ENCODE data around the gene GDPD5. TPM values are rescaled to one million over a fixed set of nuclear protein-coding genes. Genes with fewer than 3 reads are reported as not detected.

The GDPD5 gene
- total and polyA plus RNA-seq, 2 donors (not counting 1 experiment from before 2014, with no cell fraction given), result 59.1 to 102 TPM

GRCh38 chr11:75428989-75429640 lies 96.6 kb downstream of the GDPD5 start:
- peaks cover 0 to 11% (median 0%) of the 10 kb centered on the region in 3 donors for H3K9me3 ChIP-seq (ENCODE audit: control extremely low read depth in 1 of 3, control insufficient read depth in 2 of 3, insufficient read depth in 1 of 3, low read length in 2 of 3)
- no peaks in the 10 kb centered on the region for H3K36me3 ChIP-seq (replicated peaks in 1 of 2; ENCODE audit: control extremely low read depth in 1 of 2, control insufficient read depth in 1 of 2, extremely low read depth in 1 of 2, insufficient read depth in 2 of 2, low read length in 1 of 2)
- TF ChIP-seq EZH2 (IDR thresholded peaks at IDR 0.05; ENCODE audit: borderline replicate concordance, insufficient read depth, low read depth, low read length, poor library complexity, severe bottlenecking), result no peak
- no peak for TF ChIP-seq CTCF (IDR thresholded peaks at IDR 0.05)
- Mint-ChIP-seq H3K4me3 (peak overlapping the region; percentile 83), H3K9me3 (ENCODE audit: insufficient read depth) (no peaks in the 10 kb centered on the region), H3K27me3 (peaks cover 48% of the 10 kb centered on the region), H3K4me1 (peaks cover 26% of the 10 kb centered on the region), H3K27ac (peak overlapping the region; percentile 51)
- peaks cover 0 to 59% (median 28%) of the 10 kb centered on the region in 4 experiments for H3K27me3 ChIP-seq (replicated peaks in 1 of 4; ENCODE audit: control extremely low read depth in 1 of 4, control insufficient read depth in 3 of 4, insufficient read depth in 4 of 4, low read length in 3 of 4)
- peak overlapping the region; percentile 80 for H3K4me2 ChIP-seq (replicated peaks; ENCODE audit: low read depth, low read length, poor library complexity, severe bottlenecking)
- ATAC-seq (ENCODE audit: low read depth) (no peak), DNase-seq (no peak)
- no peak overlapping the region for H3K4me3 ChIP-seq (ENCODE audit: control extremely low read depth in 1 of 5, extremely low read depth in 1 of 5, insufficient read depth in 1 of 5, low read depth in 2 of 5, low read length in 4 of 5)
- intact Hi-C loops (cut with micrococcal nuclease), result no loop called here
- CTCF ChIA-PET, result interaction anchor here (1.1 to 1.6 kb wide), 2 partner anchors 16 to 29 kb away, joined by 4 to 5 read pairs; no protein-coding TSS in a partner anchor
- WGBS (ENCODE audit: insufficient coverage), result 61% methylated on average over 13 of the region's 16 CpGs
- H3K27ac ChIP-seq (ENCODE audit: low read length in 2 of 2), result no peak overlapping the region
- H3K79me2 ChIP-seq (ENCODE audit: control insufficient read depth, insufficient read depth, low read length), result no peaks in the 10 kb centered on the region
- POLR2A ChIA-PET, result interaction anchor here (1.0 kb wide), 1 partner anchor 340 kb away, joined by 8 read pairs; no protein-coding TSS in a partner anchor
- no peaks in the 10 kb centered on the region for H4K20me1 ChIP-seq (ENCODE audit: control insufficient read depth, insufficient read depth, low read length, poor library complexity, severe bottlenecking)
- H3K9ac ChIP-seq (ENCODE audit: low read length), result no peak overlapping the region
- H2AFZ ChIP-seq (ENCODE audit: insufficient read depth, low read depth, low read length, poor library complexity, severe bottlenecking), result no peak overlapping the region
- H3K4me1 ChIP-seq (ENCODE audit: control insufficient read depth in 2 of 2, insufficient read depth in 2 of 2, low read length in 2 of 2), result peaks cover 22 to 28% of the 10 kb centered on the region in 2 donors

GRCh38 chr11:75428281-75428724 lies 97.4 kb downstream of the GDPD5 start:
- Histone ChIP-seq H3K9ac (ENCODE audit: low read length) (no peak overlapping the region), H3K4me1 (ENCODE audit: control insufficient read depth in 2 of 2, insufficient read depth in 2 of 2, low read length in 2 of 2) (peaks cover 22 to 28% of the 10 kb centered on the region in 2 donors), H4K20me1 (ENCODE audit: control insufficient read depth, insufficient read depth, low read length, poor library complexity, severe bottlenecking) (no peaks in the 10 kb centered on the region), H3K79me2 (ENCODE audit: control insufficient read depth, insufficient read depth, low read length) (no peaks in the 10 kb centered on the region), H3K4me3 (ENCODE audit: control extremely low read depth in 1 of 5, extremely low read depth in 1 of 5, insufficient read depth in 1 of 5, low read depth in 2 of 5, low read length in 4 of 5) (peak overlapping the region in 4 of 5 experiments; percentile 23 to 49 (median 40)), H3K27me3 (replicated peaks in 1 of 4; ENCODE audit: control extremely low read depth in 1 of 4, control insufficient read depth in 3 of 4, insufficient read depth in 4 of 4, low read length in 3 of 4) (peaks cover 0 to 54% (median 27%) of the 10 kb centered on the region in 4 experiments), H3K27ac (ENCODE audit: low read length in 2 of 2) (no peak overlapping the region), H3K4me2 (replicated peaks; ENCODE audit: low read depth, low read length, poor library complexity, severe bottlenecking) (peak overlapping the region; percentile 57), H2AFZ (ENCODE audit: insufficient read depth, low read depth, low read length, poor library complexity, severe bottlenecking) (no peak overlapping the region), H3K9me3 (ENCODE audit: control extremely low read depth in 1 of 3, control insufficient read depth in 2 of 3, insufficient read depth in 1 of 3, low read length in 2 of 3) (peaks cover 0 to 11% (median 0%) of the 10 kb centered on the region in 3 donors), H3K36me3 (replicated peaks in 1 of 2; ENCODE audit: control extremely low read depth in 1 of 2, control insufficient read depth in 1 of 2, extremely low read depth in 1 of 2, insufficient read depth in 2 of 2, low read length in 1 of 2) (no peaks in the 10 kb centered on the region)
- Mint-ChIP-seq H3K4me1 (peaks cover 26% of the 10 kb centered on the region), H3K27me3 (peaks cover 46% of the 10 kb centered on the region), H3K4me3 (peak overlapping the region; percentile 83), H3K27ac (no peak overlapping the region), H3K9me3 (ENCODE audit: insufficient read depth) (no peaks in the 10 kb centered on the region)
- 17% methylated on average over 30 of the region's 32 CpGs for WGBS (ENCODE audit: insufficient coverage)
- ATAC-seq (ENCODE audit: low read depth) (peak; percentile 71), DNase-seq (peak; percentile 78)
- TF ChIP-seq EZH2 (IDR thresholded peaks at IDR 0.05; ENCODE audit: borderline replicate concordance, insufficient read depth, low read depth, low read length, poor library complexity, severe bottlenecking) (no peak), CTCF (IDR thresholded peaks at IDR 0.05) (no peak)
- intact Hi-C loops (cut with micrococcal nuclease), result no loop called here
- ChIA-PET CTCF (interaction anchor here (1.0 kb wide), 1 partner anchor 17 kb away, joined by 4 read pairs; no protein-coding TSS in a partner anchor), POLR2A (no interaction called here)
